Retina (tissue), 1 donor: ENCODE data around the gene KIF25.

ENCODE experiments used
- DNase-seq: peaks from one replicate; pipeline ENCODE4 v3.0.0-alpha.2; 2016

KIF25 gene

GRCh38 chr6:167997642-167998041, at the start of gene KIF25:
Gene KIF25 (plus strand): TSS chr6:167997671. CDS start chr6:168029586, 31,915 bp downstream.
- DNase-seq: no peak

GRCh38 chr6:167947716-167948115, 49.8 kb upstream of the KIF25 start:
- no peak for DNase-seq

- DNase-seq: no peak
Measured at GRCh38 chr6:167948716-167949115, 48.8 kb upstream of the KIF25 start.

- DNase-seq: no peak
Measured at GRCh38 chr6:167949121-167949684, 48.3 kb upstream of the KIF25 start.

- DNase-seq: no peak
Measured at GRCh38 chr6:167951781-167952511, 45.5 kb upstream of the KIF25 start.

- DNase-seq: no peak
Measured at GRCh38 chr6:167952512-167952859, 45.0 kb upstream of the KIF25 start.

GRCh38 chr6:167953551-167953950, 43.9 kb upstream of the KIF25 start:
- no peak for DNase-seq

- no peak for DNase-seq
Measured at GRCh38 chr6:167954151-167954550, 43.3 kb upstream of the KIF25 start.

GRCh38 chr6:167956491-167956890, 41.0 kb upstream of the KIF25 start:
- DNase-seq: no peak

GRCh38 chr6:167956983-167957492, 40.4 kb upstream of the KIF25 start:
- no peak for DNase-seq

GRCh38 chr6:167957626-167958025, 39.8 kb upstream of the KIF25 start:
- DNase-seq: no peak

GRCh38 chr6:167960579-167960978, 36.9 kb upstream of the KIF25 start:
- DNase-seq: no peak

- no peak for DNase-seq
Measured at GRCh38 chr6:167962711-167963110, 34.8 kb upstream of the KIF25 start.

GRCh38 chr6:167963589-167964057, 33.8 kb upstream of the KIF25 start:
- DNase-seq: no peak

- no peak for DNase-seq
Measured at GRCh38 chr6:167965592-167966539, 31.6 kb upstream of the KIF25 start.

- no peak for DNase-seq
Measured at GRCh38 chr6:167966540-167966905, 30.9 kb upstream of the KIF25 start.

- no peak for DNase-seq
Measured at GRCh38 chr6:167968091-167968490, 29.4 kb upstream of the KIF25 start.

GRCh38 chr6:167970230-167970629, 27.2 kb upstream of the KIF25 start:
- no peak for DNase-seq

- DNase-seq: no peak
Measured at GRCh38 chr6:167972193-167972592, 25.3 kb upstream of the KIF25 start.

GRCh38 chr6:167973148-167973885, 24.2 kb upstream of the KIF25 start:
- no peak for DNase-seq

- no peak for DNase-seq
Measured at GRCh38 chr6:167974640-167975344, 22.7 kb upstream of the KIF25 start.

GRCh38 chr6:167975458-167975857, 22.0 kb upstream of the KIF25 start:
- no peak for DNase-seq
